22Rv1 (cell line): ENCODE measurements around the gene RBM44.

ENCODE experiments used
- CTCF ChIP-seq: fragments of 450-650 bp; IDR thresholded peaks from 2 replicates; pipeline ENCODE4 v1.5.1; 2017; ENCODE audit warnings: mild to moderate bottlenecking
- ZFX ChIP-seq: fragments of 450-650 bp; IDR thresholded peaks from 2 replicates; pipeline ENCODE4 v1.6.1; 2017; ENCODE audit warnings: antibody characterized with exemption, borderline replicate concordance

GRCh38 chr2:237819231-237819630 lies 20.7 kb downstream of the RBM44 start:
- no peak for TF ChIP-seq CTCF
- no peak for TF ChIP-seq ZFX
